Adrenal gland (tissue), 12 donors: ENCODE measurements around the gene ZBTB7B. TPM values are rescaled to one million over a fixed set of nuclear protein-coding genes. Genes with fewer than 3 reads are reported as not detected.

Experiments used
- DNase-seq, 7 donors: peaks; one replicate each; pipeline ENCODE4 v3.0.0-alpha.2; 2019 to 2020
- H3K27ac ChIP-seq, 5 donors: fragments of 200-600 bp; sonication (generic) in 4 of 5; 1 replicate in 3 of 5; 2 replicates in 2 of 5; pipeline versions ENCODE4 v1.5.1 to v1.8.0; 2016 to 2020; ENCODE audit warnings: mild to moderate bottlenecking in 1 of 5
- H3K27me3 ChIP-seq: fragments of 200-600 bp; 2 replicates; pipeline ENCODE4 v1.8.0; 2021
- H3K36me3 ChIP-seq, 2 donors: fragments of 200-600 bp; replicated peaks in 1 of 2; 1 replicate in 1 of 2; 2 replicates in 1 of 2; pipeline versions ENCODE4 v1.5.1 to v1.8.0; 2018 to 2022
- H3K4me1 ChIP-seq, 2 donors: fragments of 200-600 bp; replicated peaks in 1 of 2; 1 replicate in 1 of 2; 2 replicates in 1 of 2; pipeline versions ENCODE4 v1.5.1 to v1.8.0; 2018 to 2021
- H3K4me3 ChIP-seq, 4 donors: fragments of 200-600 bp; sonication (generic) in 3 of 4; one replicate each; pipeline ENCODE4 v1.5.1; 2016 to 2018
- H3K9me3 ChIP-seq, 3 donors: fragments of 200-600 bp; sonication (generic) in 1 of 3; replicated peaks in 1 of 3; 1 replicate in 2 of 3; 2 replicates in 1 of 3; pipeline versions ENCODE4 v1.5.1 to v1.8.0; 2016 to 2021
- POLR2A ChIP-seq, 2 donors: fragments of 450-650 bp; IDR thresholded peaks; one replicate each; pipeline ENCODE4 v1.6.1; 2017; ENCODE audit warnings: antibody characterized with exemption in 2 of 2, mild to moderate bottlenecking in 2 of 2, moderate library complexity in 1 of 2
- WGBS, 4 donors: extraction: QIAGEN DNeasy Blood & Tissue Kit in 2 of 4; methylation state at CpG; one replicate each; pipeline versions ENCODE4 v1.1.5 to v1.1.7; 2013 to 2017; 5-methylcytosine and 5-hydroxymethylcytosine counted together
- intact Hi-C, 2 donors: fragments of 100-400 bp; cut with DNase I; formaldehyde crosslinking; loops; one replicate each; pipeline versions ENCODE4 v1.14.1 to v1.15.0; 2022 to 2023
- polyA plus RNA-seq, 3 donors: library from polyadenylated mRNA; stranded (reverse); fragments of 200-250 nt in 2 of 3; fragments of 350-450 nt in 1 of 3; fragmentation: Illumina TruSeq in 1 of 3; extraction: RNeasy Lipid Tissue Mini Kit (QIAGEN cat#74804) in 1 of 3; gene quantifications; one replicate each; pipeline ENCODE4 v1.2.3, GENCODE V29; 2013 to 2014
- total RNA-seq, 9 donors: library from RNA; depleted of rRNA in 4 of 9; stranded (reverse); fragments of >200 nt in 4 of 9; fragments of 120-200 nt in 1 of 9; fragmentation: NEBNext Ultra II Directional in 1 of 9; extraction: Animal tissue kit (Norgen Biotek cat#: 25700) in 1 of 9; gene quantifications; one replicate each; pipeline versions ENCODE4 v1.1.0 to v1.2.4, GENCODE V29; 2013 to 2023
- TF ChIP-seq, protein P1 (sequence below), 6 experiments: fragments of 450-650 bp in 4 of 6; fragments of 200-600 bp in 2 of 6; sonication (generic) in 1 of 6; IDR thresholded peaks; 1 replicate in 5 of 6; 2 replicates in 1 of 6; pipeline versions ENCODE4 v1.5.1 to v1.8.0; 2016 to 2021; ENCODE audit warnings: antibody characterized with exemption in 6 of 6, mild to moderate bottlenecking in 2 of 6, moderate library complexity in 1 of 6
- donor health status: healthy with polysubstance abuse.
- donor health status: Bipolar disorder and iron deficiency.
- donor health status: DM: yes; HTN: yes; CAD: no.
- donor health status: DM: no; HTN: no; CAD: no.
- donor health status: DM: no; HTN: no; CAD: no.
- donor health status: DM: yes; HTN: yes; CAD: no.

ZBTB7B gene
- total and polyA plus RNA-seq, 12 donors, result 22.4 to 126 (median 75.9) TPM

DNA sequence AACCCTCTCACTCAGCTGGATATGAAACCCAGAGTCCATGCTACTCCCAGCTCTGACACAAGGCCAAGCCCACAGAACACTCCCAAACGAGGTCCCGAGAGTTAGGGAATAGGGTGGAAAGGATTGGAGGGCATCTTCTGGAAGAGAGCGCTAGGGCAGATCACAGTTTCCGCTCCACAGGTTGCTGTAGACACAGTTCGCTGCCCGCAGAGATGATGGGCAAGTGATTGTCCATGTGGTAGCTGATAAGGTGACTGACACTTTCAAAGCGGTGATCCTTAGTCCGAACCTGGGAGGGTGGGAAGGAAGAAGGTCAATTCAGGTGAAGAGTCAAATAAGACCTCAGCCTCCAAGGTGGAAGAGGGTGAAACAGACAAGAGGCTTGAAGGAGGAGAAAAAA is 39.0 kb upstream of the ZBTB7B start:
- Histone ChIP-seq H3K27ac (peak overlapping the region in 1 of 5 donors; percentile 98), H3K27me3 (no peaks in the 10 kb centered on the region), H3K4me1 (peaks cover 13 to 29% of the 10 kb centered on the region in 2 donors), H3K36me3 (peaks cover 0 to 72% of the 10 kb centered on the region in 2 donors), H3K4me3 (no peak overlapping the region), H3K9me3 (no peaks in the 10 kb centered on the region)
- WGBS, 4 donors, result 78 to 84% (median 79%) methylated on average over 8 of the region's 8 CpGs
- TF ChIP-seq POLR2A (IDR thresholded peaks at IDR 0.05), result no peak
- TF ChIP-seq, protein P1, sequence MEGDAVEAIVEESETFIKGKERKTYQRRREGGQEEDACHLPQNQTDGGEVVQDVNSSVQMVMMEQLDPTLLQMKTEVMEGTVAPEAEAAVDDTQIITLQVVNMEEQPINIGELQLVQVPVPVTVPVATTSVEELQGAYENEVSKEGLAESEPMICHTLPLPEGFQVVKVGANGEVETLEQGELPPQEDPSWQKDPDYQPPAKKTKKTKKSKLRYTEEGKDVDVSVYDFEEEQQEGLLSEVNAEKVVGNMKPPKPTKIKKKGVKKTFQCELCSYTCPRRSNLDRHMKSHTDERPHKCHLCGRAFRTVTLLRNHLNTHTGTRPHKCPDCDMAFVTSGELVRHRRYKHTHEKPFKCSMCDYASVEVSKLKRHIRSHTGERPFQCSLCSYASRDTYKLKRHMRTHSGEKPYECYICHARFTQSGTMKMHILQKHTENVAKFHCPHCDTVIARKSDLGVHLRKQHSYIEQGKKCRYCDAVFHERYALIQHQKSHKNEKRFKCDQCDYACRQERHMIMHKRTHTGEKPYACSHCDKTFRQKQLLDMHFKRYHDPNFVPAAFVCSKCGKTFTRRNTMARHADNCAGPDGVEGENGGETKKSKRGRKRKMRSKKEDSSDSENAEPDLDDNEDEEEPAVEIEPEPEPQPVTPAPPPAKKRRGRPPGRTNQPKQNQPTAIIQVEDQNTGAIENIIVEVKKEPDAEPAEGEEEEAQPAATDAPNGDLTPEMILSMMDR (IDR thresholded peaks at IDR 0.05), result no peak
- intact Hi-C loops, result loop anchor here in 1 of 2 donors (5.0 kb wide), 1 partner anchor 34 kb away; no protein-coding TSS in a partner anchor
- no peak for DNase-seq

DNA sequence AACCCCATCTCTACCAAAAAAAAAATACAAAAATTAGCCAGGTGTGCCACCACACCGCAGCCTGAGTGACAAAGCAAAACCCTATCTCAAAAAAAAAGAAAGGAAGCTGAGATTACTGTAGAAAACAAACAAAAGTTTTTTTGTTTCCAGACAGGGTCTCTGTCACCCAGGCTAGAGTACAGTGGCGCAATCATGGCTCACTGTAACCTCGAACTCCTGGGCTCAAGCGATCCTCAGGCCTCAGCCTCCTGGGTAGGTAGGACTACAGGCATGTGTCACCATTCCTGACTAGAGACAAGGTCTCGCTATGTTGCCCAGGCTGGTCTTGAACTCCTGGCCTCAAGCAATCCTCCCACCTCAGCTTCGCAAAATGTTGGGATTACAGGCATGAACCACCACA is 38.2 kb upstream of the ZBTB7B start:
- Histone ChIP-seq H3K4me3 (no peak overlapping the region), H3K4me1 (peaks cover 13 to 37% of the 10 kb centered on the region in 2 donors), H3K36me3 (peaks cover 0 to 65% of the 10 kb centered on the region in 2 donors), H3K27me3 (no peaks in the 10 kb centered on the region), H3K27ac (no peak overlapping the region), H3K9me3 (no peaks in the 10 kb centered on the region)
- no peak for DNase-seq
- intact Hi-C loops, result loop anchor here in 1 of 2 donors (5.0 kb wide), 1 partner anchor 33 kb away; no protein-coding TSS in a partner anchor
- TF ChIP-seq, protein P1 (IDR thresholded peaks at IDR 0.05), result no peak
- no peak for TF ChIP-seq POLR2A (IDR thresholded peaks at IDR 0.05)
- WGBS, 4 donors, result 87 to 91% (median 90%) methylated on average over 6 of the region's 6 CpGs

DNA sequence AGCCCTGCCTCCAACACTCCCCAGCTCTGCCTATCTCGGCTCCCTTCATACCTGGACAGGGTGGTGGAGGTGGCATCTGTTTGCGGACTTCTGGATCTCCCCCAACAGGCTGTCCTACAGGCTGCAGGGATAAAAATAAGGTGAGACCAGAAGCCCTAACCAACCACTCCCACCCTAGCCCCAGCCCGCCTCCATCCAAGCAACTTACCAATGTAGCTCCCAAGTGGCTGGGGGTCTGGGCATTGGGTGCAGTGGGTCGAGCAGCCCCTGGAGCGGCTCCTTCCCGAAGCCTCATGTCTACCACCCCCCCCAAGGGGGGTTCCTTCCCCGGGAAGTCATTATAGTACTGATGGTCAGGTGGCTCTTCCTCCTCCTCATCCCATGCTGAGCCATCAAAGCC is 36.5 kb upstream of the ZBTB7B start:
- TF ChIP-seq, protein P1 (IDR thresholded peaks at IDR 0.05), result no peak
- TF ChIP-seq POLR2A (IDR thresholded peaks at IDR 0.05), result no peak
- H3K27ac ChIP-seq, result peak overlapping the region in 1 of 5 donors; percentile 70
- intact Hi-C loops, result loop anchor here in 1 of 2 donors (5.0 kb wide), 1 partner anchor 36 kb away; the partner anchor contains the start of gene ZBTB7B

DNA sequence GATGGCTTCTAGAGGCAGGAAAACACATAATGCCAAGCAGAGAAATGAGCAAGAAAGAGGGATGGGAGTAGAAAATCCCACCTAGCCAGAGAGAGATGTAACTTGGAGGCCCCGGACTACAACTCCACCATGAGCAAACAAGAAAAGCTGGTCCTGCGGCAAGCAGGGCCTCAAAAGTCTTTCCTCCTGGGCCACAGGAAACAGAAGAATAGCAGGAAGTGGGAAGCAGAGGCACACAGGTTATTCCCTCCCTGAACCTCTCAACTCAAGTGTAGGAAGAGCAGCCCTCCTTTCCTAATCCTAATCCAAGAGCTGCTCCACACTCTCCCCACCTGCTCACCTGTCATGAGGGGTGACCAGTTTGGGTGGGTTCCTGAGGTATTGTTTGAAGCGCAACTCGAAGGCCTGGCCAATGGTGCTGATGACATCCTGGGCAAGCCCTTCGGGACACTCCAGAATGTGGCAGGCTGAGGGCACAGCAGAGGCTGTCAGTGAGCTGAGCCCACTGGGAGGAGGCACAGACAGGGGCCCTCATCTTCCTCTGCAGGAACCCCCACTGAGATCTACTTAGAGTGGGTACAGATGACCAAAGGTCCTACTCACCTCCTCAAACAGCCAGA is 35.2 kb upstream of the ZBTB7B start:
- DNase-seq, result no peak
- Histone ChIP-seq H3K4me1 (peaks cover 35 to 51% of the 10 kb centered on the region in 2 donors), H3K27me3 (no peaks in the 10 kb centered on the region), H3K4me3 (no peak overlapping the region), H3K27ac (peak overlapping the region in 2 of 5 donors; percentile 70 to 100), H3K9me3 (no peaks in the 10 kb centered on the region), H3K36me3 (peaks cover 0 to 60% of the 10 kb centered on the region in 2 donors)
- intact Hi-C loops, result loop anchor here in 1 of 2 donors (5.0 kb wide), 1 partner anchor 35 kb away; the partner anchor contains the start of gene ZBTB7B
- 74 to 86% (median 82%) methylated on average over 3 to 5 of the region's 5 CpGs for WGBS, 4 donors
- no peak for TF ChIP-seq POLR2A (IDR thresholded peaks at IDR 0.05)
- TF ChIP-seq, protein P1 (IDR thresholded peaks at IDR 0.05), result no peak

More for the DNA sequence above, 36.5 kb upstream of the ZBTB7B start:
- 81 to 85% (median 84%) methylated on average over 5 to 7 of the region's 7 CpGs for WGBS, 4 donors
- no peaks in the 10 kb centered on the region for H3K27me3 ChIP-seq
- H3K36me3 ChIP-seq, result peaks cover 0 to 61% of the 10 kb centered on the region in 2 donors
- H3K9me3 ChIP-seq, result no peaks in the 10 kb centered on the region
- no peak for DNase-seq
- no peak overlapping the region for H3K4me3 ChIP-seq
- peaks cover 23 to 41% of the 10 kb centered on the region in 2 donors for H3K4me1 ChIP-seq
